NCI-H526 (cell line): Measurements from ENCODE around the gene DNHD1.
A peak's percentile ranks its signal among the peaks of the same experiment; 100 is the strongest.

Experiments used
- DNase-seq, 2 experiments: peaks; one replicate each; lab custom pipeline; 2025; lab: John Stamatoyannopoulos, UW

DNHD1 gene, protein sequence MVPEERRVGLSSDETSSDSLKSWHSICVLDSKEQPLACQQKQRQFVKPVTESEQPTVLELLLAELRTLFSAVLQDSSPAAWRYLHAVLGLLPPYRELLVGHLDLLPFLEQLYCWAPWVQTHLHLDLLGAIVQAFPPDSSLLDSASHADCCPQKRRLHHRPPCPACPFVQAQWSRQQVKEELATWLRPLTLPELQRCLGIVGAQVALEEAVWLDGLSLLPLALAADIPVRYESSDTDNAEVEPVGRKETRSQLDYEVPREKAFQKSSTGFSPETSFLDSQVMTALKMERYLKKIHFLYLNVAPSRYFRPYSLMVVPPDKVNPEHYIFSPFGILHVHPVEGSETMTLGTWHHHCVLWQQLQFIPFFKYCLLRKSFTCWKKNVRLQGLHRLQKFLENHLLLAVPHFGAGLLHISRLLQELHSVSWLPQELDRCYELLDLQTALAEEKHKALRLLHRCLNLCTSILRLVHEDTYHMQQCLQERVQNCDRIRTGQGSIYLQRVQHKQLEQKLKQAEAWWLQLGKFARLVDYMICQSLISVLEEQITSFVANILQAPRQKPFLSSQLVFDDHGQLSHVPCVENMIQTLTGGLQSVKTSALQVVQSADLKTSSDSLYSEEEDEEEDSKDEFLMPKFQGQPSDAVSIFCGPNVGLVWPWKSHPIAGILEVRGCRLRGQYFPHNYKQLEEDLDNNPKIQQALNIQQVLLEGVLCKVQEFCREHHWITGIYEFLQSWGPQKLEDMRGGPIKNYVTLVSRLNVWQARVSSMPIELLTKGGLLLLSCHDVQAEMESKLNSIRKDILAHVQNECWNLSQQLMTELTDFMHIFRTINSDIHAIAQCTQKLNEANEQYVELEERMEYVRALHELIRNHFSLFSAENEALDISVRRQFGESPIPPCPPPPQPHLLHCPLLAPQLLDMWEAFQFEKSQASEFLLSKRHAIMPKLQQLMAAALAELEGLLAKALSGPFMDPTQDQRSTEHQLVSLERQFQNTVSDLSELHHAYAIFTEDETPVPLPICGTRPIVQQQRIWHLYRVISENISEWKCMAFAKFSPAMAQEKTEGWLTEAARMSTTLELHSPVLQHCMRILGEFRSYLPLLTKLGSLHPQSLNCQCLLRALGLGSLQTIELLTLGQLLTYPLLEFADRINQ (N-terminal part only)

DNA sequence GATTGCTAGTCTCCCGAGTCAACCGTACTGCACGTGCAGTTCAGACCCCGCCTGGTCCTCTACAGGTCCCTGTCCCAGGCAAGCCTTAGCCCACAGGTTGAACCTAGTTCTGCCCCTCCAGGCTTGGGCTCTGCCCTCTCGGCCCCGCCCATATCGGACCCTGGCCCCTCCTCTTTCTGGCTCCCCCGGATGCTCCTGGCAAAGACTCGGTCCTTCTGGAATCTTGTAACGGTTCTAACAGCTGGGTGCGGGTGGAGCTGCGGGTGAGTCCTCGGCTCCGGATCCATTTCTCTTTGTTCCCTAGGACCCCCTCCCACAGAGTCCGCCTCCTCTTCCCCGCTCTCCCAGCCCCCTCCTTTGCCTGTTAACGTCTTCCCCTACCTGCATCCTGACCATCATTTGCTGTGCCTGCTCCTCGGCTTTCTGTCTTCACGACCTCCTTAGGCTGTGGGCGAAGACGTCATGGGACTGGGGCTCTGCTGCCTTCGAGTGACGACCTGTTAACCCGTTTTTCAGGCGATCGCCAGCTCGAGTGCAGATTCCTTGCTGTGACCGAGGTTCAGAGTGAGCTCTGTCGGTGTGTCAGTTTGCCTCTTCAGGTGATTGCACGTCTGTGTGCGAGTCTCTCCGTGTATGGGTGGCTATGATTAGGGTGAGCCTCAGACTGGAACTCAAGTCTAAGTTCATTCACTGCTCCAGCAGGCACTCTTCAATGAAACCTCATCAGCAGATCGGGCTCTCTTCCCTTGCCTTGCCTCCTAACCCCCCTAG lies at the start of gene DNHD1:
TSS of gene DNHD1 (plus strand) at position 212 of the 771 bp plus-strand sequence. CDS start 936 bp downstream, outside the sequence.
- DNase-seq, result no peak

DNA sequence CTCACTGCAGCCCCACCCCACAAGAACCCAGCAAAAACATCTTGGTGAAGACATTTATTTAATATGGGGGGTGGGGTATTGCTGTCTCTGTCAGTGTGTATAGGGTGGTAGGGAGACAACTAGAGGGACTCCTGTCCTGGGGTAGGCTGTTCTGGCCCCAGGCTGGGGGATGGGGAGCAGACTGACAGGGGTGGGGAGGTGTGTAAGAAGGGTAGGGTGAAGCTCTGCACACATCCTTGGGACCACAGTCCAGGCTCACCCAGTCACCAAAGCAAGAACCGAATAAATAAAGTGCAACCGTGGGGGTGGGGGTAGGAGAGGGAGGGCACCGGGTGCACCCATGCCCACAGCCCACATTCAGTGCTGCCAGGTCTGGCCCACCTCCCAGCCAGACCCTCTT lies 48.5 kb upstream of the DNHD1 start:
- DNase-seq, result no peak

DNA sequence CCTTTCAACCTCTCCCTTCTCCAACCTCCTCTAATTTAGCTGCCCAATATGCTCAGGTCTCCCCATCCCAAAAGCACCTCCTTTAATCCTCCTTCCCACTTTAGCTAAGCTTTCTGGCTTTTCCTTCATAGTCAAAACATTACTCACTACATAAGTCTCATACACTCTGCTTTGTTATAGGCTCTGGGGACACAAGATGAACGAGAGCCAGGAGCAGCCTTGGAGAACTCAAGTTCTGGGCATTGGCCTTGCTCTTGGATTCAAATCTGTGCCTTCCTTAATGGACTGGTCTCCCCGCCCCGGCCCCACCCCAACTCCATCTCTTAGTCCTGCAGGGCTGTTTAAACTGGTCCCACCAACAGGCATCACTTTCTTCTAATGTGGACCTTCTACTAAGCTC lies 44.9 kb upstream of the DNHD1 start:
- DNase-seq, result no peak

DNA sequence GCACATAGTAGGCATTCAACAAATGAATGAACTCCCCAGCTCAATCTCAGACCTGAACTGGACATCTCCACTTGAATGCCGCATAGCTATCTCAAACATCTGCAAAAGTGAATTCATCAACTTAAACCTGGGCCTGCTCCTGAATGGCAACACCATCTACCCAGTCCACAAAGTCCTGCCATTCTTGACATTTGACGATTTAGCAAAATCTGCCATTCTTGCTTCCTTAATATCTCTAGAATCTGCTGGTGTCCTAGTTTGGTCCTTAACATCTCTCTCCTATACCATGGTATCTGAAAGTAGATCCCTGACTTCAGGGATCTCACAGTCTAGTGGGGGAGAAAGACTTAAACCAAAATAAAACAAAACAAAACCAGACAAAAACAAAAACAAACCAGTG lies 43.9 kb upstream of the DNHD1 start:
- DNase-seq, result no peak

DNA sequence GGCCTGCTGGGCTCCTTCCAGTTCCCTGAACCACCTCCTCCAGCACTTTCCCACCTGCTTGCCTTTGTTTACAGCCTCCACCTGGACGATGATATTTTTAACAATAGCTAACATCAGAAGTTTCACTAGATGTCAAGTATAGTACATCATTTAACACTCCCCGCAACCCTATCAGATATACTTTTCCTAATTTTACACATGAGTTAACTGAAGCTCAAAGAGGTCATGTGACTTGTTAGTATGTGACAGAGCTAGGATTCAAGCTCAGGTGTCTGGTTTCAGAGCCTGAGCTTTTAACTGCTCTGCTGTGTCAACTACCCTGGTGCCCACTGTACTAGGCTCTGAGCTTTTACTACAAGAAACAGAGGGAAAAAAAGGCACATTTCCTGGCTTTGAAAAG lies 42.0 kb upstream of the DNHD1 start:
- peak in 1 of 2 experiments; percentile 24 for DNase-seq

DNA sequence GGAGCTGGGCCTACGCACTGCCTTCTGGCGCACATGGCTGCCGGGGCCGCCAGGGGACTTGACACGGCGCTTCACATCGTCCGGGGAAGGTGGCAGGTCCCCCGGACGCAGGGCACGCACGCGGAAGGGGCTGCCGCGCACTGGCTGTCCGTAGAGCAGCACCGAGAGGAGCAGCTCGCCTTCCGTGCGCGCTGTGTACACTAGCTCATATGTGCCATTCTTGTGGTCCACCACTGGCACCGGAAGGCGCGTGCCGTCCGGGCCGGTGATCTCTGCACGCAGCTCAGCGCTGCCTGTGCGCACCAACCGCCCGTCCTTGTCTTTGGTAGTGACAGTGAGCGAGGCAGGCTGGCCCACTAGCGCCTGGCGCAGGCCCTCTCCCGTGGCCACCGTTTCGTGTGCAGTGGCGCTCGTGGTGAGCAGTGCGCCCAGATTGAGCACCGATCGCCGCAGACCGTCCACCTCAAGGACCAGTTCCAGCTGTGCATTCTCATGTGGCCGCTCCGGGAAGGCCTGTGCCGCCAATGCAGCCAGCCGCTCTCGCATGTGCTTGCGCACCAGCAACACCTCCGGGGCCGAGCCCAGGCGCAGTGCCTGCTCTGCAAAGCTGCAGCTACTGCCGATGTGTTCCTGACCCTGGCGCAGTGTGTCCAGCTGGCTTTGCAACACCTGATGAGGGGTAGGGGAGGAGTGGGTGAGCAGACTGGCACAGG lies 40.6 kb upstream of the DNHD1 start:
- no peak for DNase-seq

DNA sequence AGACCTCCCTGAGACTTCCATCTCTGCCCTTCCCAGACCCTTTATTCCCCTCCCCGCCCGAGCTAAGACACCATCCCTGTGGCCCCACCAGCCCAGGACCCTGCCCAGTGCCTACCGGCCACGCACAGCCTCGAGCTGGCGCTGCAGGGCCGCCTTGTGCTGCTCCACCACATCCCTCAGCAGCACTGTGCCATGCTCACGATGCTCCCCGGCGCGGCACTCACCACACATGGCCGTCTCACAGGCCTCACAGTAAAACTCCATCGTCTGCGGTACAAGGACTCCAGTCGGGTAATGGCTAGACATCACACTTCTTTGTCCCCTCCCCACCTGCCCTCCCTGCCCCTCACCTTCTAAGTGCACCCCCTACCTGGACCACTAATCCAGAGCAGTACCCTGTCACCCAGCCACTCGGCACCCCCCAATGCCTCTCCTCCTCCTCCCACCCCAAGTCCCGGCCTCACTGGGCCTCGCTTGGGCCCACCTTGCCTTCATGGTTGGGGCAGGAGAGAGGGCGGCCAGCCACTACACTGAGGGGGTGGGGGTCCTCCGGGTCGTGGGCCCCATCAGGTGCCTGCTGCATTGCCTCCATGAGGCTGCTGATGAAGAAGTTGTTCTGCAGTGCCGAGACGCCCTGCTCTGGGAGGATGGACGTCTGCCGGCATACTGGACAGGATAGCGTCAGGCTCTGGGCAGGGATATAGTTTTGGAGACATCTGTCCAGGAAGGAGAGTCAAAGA lies 39.3 kb upstream of the DNHD1 start:
- DNase-seq, result no peak

DNA sequence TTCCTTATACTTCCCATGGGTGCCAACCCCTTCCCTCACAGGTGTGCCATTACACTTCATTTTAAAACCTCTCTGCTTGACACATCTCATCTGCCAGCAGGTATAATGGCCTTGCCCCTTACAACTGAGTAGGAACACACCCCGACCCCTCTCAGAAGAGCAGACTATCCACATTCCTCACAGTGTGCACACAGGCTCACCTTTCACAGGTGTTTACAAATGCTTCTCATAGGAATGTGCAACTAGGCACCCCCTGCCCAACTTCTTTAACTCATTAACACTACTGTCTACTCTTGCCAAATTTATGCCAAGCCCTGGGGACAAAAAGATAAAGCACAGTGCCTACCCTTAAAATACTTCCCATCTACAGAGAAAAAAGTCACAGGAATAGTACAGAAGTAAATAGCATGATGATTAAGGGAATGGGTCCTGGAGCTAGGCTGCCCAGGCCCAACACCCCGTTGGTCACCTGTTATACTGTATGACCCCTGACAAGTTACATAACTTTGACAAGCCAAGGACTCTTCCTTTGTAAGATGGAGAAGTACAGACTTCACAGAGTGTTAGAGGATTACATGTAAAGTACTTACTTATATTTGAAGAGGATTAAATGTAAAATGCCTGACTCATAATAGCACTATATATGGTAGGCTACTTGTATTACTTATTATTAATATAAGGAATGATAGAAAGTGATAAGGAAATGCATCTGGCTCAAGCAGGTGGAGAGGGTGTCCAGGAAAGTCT lies 38.6 kb upstream of the DNHD1 start:
- DNase-seq, result no peak

DNA sequence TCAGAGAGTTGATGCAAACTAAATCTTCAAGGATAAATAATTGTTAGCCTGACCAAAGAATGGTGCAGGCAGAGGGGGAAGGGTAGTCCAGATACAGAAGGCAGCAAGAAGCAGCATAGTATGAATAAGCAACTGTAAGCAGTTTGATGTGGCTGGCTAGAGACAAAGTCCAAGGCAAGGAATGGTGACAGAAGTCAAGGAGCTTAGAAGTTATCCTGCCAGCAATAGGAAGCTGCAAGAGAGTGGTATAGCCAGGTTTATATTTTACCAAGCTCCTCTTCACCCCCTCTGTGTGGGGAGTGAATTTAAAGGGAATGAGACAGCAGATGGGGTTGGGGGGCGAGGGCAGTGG lies 38.0 kb upstream of the DNHD1 start:
- DNase-seq, result no peak

DNA sequence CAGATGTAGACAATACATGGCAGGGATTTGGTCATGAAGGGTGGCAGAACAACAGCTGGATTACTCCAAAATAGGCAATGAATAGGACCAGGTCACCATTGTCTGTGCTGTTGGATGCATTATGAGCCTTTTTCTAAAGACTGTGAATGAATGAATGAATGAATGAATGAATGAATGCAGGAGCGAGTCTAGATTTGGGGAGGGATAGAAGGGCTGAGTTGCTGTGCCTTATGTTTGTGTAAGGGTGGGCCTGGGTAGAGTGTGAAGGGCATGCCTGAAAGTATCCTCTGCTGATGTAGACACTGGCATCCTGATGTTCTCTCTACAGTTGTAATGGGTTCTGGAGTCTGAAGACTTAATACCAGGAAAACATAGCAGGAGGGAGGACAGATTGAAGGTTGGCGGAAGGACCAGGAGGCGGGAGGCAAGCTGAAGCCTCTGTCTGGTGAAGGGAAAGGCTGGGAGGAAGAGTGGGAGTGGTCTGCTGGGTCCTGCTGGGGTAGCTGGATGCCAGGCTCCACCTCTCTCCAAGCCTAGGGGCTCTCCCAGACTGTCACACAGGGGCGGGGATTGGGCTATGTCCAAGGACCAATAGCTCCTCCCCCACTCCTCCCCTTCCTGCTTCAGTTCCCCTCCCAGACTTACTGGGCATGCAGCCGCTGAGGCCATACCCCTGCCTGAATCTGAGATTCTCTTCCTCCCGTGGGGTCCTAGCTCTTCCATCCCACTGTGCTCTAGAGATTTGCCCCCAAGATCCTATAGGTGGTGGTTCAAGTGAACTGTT lies 28.2 kb upstream of the DNHD1 start:
- peak in 1 of 2 experiments; percentile 71 for DNase-seq

DNA sequence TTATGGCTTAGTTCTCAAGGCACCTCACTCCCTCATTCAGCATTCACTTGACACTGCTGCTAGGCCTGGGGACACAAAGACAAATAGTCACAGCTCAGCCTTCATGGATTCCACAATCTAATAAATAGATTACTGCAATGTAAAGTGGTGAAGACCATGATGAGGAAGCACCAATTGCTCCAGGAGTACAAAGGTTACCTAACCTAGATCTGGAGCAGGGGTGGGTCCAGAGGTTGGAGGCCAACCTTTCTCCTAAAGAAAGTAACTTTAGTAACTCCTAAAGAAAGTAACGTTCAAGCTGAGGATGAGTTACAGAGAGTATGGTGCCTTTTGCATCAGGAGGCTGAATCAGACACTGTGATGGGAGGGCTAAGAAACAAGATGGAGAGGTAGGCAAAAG lies 27.5 kb upstream of the DNHD1 start:
- no peak for DNase-seq

DNA sequence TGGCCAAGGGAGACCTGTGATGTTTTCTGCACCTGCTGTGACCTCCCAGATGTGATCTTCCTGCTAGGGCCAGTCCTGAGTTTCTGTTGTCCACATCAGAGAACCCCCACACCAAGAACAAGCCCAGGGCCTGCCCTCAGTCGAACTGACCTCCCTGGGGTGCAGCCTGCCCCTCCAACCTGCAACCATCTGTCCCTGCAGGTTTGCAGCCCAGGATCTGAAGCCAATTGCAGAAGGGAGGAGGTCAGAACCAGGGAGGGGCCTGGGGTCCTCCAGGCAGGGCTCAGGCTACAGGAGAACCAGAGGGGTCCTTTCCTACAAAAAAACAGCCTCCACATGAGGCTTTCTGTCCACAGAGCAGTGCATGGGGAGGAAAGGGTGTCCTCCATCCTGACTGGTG lies 24.1 kb upstream of the DNHD1 start:
- DNase-seq, result peak in 1 of 2 experiments; percentile 24

DNA sequence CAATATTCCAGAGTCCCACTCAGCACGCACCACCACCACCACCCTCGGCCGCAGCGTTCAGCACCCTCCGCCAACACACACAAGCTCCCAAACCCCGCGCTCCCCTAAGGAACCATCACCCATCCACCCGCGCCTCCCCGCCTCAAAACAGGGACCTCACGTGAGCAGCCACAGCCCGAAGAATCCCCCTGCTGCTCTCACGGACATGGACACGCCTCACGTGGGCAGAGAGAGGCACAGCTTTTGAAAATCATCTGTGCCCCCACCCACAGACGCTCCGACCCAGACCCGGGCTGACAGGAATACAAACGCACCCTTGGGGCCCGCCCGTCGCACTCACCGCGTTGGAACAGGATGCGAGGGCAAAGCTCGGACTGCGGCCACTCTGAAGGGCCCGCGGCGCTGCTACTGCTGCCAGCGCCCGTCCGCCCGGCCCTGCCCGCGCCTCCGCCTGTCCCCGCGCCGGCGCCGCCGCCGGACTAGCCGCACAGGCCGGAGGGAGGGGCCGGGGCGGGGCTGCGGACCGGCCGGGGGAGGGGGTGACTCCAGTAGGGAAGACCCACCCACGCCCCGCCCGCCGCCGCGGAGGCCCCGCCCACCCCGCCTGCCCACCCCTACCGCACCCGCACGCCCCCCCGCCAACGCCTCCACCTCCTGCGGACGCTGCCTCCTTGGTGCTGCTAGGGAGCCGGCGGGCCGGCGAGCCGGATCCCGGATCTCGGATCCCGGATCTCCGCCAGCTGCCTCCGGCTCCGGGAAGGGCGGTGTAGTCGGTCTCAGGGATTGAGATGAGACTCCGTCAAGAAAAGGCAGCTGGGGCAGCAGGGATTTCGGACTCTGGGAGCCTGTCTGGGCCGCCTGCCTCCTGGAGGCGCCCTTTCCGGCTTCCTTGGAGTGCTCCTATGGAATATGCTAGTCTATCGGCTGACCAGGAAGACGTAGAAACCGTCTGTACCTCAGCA lies 23.3 kb upstream of the DNHD1 start, which contains the start of gene TRIM3:
TSS of gene TRIM3 (minus strand) at position 491 of the 962 bp plus-strand sequence. CDS start 8,246 bp downstream, outside the sequence.
- DNase-seq, result peak; percentile 80 to 95

DNA sequence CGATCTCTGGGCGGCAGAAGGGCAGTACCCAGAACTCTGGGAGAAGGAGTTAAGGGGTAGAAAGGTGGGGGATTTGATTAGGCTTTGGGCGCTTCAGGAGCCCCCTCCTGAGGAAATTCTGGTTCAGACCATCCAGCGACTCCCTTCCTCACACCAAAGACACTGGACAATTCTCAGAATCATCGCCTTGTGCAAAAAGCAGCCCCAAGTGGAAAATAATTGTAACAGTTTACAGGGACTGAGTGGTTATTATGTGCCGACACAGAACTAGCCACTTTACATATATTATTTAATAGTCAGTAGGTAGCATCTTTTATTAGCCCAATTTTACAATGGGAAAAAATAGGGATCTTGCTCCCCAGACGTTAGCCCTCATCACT lies 22.7 kb upstream of the DNHD1 start:
- DNase-seq, result no peak

DNA sequence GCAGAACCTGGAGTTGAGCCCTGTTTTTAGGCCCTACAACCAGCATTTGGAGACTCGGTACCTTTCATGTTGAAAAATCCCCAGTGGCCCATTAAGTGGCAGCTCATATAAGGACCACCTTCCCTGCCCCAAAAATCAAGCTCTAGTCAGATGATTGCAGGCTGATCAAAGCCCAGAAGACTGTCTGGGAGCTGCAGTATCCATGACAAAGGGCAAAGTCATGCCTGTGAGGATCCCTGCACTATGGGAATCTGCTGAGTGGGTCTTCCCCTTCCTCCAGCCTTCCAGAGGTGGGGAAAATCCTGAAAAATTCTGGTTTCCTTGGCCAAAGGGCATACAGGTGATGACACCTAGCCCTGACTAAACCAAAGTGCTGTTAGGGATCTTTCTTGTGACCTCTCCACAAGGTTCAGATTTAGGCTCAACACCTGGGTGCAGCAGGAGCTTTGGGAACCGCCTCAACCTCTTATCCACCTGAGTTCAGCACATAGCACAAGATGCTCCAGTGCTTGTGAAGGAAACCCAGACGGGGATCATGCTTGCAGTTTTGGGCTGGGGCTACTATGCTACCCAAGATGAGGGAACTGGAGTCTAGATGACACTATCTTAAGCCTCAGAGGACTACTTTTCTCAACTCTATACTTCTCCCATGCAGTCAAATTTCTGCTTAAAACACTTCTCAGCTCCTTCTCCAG lies 22.1 kb upstream of the DNHD1 start:
- no peak for DNase-seq

DNA sequence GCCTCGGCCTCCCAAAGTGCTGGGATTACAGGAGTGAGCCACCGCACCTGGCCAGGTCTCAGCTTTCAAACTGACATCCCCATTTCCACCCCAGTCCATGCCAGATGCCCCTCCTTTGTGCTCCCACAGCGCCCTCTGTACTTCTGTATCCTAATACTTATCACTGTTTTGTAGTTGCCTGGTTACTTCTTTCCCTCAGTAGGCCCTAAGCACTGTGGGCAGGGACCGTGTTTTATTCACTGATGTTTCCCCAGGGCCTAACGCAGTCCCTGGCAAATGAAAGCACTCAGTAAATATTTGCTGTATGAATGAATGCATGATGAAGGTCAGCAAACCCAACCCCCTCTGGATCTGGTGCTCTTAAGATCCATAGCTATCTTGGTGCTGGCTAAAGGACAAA lies 21.1 kb upstream of the DNHD1 start:
- DNase-seq, result peak in 1 of 2 experiments; percentile 19

DNA sequence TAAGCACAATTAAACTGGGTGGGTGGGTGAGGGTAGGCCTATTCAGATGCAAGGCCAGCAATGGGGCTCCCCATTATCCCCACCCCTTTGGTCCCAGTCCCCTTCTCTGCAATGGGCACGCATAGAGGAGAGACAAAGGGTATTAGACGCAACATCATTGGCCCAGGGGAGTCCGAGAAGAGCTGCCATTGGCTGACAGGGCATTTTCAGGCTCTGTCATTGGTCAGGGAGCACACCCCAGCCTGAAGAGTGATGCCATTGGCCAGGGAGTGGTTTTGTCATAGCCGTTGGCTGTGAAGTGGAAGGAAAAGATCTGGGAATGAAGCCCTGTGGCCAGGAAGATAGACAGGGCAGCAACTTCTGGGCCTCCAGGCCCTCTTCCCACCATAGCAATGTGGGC lies 20.5 kb upstream of the DNHD1 start:
- no peak for DNase-seq
